RPMI7951 (cell line): Measurements from ENCODE around the gene HAVCR2. TPM values are rescaled to one million over a fixed set of nuclear protein-coding genes. Genes with fewer than 3 reads are reported as not detected.
A peak's percentile ranks its signal among the peaks of the same experiment; 100 is the strongest.

Experiments used
- DNase-seq: peaks from one replicate; pipeline ENCODE4 v3.0.0-alpha.2; 2012; ENCODE audit warnings: low read depth
- total RNA-seq: library from RNA; depleted of rRNA; stranded (reverse); fragments of >200 nt; shearing (Covaris generic); gene quantifications from 2 replicates; pipeline ENCODE4 v1.2.3, GENCODE V29; 2014; rRNA removed

HAVCR2 gene
- total RNA-seq, 1 experiment from 2014 or later = 0.84 TPM

- peak; percentile 9 for DNase-seq
Observed at GRCh38 chr5:157046041-157046440, 62.8 kb downstream of the HAVCR2 start.

DNA sequence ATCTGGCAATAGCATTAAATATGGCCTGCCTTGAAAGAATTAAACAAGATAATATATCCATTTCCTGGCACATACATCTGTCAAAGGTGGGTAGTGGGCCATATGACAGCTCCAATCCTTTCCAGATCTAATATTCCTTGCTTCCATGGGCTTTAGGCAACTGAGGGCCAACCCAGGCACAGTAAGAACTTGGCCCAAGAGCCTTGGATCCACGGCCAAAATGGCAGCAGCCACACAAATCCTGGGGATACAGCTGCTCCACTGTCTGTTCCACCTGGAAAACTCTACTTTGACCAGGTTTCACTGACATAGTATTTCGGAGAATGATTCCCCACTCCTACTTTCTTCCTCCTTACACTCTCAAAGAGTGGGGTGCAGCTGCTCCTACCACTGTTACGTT lies 63.2 kb downstream of the HAVCR2 start:
- no peak for DNase-seq

DNA sequence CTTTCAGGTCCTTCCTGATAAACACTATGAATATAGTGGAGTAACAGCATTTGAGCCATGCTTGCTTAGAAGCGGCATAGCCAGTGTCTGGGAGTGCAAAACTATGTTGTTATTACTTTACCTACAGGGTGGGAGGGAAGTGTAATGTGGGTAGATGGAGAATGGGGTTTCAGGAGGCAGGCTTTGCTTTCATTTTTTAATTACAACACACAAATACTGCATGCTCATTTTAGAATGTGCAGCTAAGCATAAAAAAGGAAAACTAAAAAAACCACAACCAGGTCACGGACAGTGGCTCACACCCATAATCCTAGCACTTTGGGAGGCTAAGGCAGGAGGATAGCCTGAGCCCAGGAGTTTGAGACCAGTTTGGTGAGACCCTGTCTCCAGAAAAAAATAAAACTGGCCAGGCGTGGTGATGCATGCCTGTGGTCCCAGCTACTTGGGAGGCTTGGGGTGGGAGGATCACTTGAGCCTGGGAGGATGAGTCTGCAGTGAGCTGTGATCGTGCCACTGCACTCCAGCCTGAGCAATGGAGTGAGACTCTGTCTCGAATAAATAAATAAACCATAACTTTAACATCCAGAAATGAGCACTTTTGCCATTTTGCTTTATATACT lies 70.2 kb downstream of the HAVCR2 start:
- DNase-seq = no peak

Other genes with a start within 250 kb of the HAVCR2 start
- gene TIMD4, start 145.8 kb downstream of the HAVCR2 start, total RNA-seq = not detected in 2 replicates
- not detected in 2 replicates for gene HAVCR1, start 49.9 kb downstream of the HAVCR2 start, total RNA-seq
- gene MED7, start 33.8 kb upstream of the HAVCR2 start, total RNA-seq = 17.8 and 20.9 TPM in 2 replicates
- gene GARIN3, start 57.2 kb upstream of the HAVCR2 start, total RNA-seq = not detected in 2 replicates
- not detected in 2 replicates for gene ITK, start 71.8 kb upstream of the HAVCR2 start, total RNA-seq
- 0.10 and 0.36 TPM in 2 replicates for gene CYFIP2, start 157.1 kb upstream of the HAVCR2 start, total RNA-seq